HG03060 (cell line): ENCODE data around the gene ZFTA.

Experiments
- ATAC-seq: cut with Tn5 transposase; IDR thresholded peaks from one replicate; pipeline ENCODE4 v1.9.1; 2021; ENCODE audit warnings: low read depth, moderate number of reproducible peaks; ENCODE audit not compliant: unreplicated experiment

The ZFTA gene

GRCh38 chr11:63756919-63757761 lies 11.4 kb downstream of the ZFTA start:
- no peak for ATAC-seq

GRCh38 chr11:63749624-63750023 lies 19.0 kb downstream of the ZFTA start:
- ATAC-seq = no peak

DNA sequence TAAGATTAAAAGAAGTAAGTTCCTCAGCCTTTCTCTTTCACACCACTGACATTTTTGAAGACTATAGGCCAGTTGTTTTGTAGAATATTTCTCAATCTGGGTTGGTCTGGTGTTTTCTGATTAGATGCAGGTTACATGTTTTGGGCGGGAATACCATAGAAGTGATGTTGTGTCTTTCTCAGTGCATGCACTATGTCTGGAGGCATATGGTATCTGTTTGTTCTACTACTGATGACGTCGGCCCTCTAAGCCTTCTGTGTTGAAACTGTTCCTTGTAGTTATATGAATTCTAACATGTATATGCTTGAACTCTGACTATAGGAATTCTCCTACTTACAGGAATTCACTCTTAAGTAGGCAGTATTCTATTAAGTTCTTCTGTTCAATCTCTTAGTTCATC lies 21.6 kb downstream of the ZFTA start:
- no peak for ATAC-seq

GRCh38 chr11:63745304-63746170 lies 23.0 kb downstream of the ZFTA start:
- no peak for ATAC-seq

- ATAC-seq = no peak
Measured at GRCh38 chr11:63738720-63739360, 29.7 kb downstream of the ZFTA start.

DNA sequence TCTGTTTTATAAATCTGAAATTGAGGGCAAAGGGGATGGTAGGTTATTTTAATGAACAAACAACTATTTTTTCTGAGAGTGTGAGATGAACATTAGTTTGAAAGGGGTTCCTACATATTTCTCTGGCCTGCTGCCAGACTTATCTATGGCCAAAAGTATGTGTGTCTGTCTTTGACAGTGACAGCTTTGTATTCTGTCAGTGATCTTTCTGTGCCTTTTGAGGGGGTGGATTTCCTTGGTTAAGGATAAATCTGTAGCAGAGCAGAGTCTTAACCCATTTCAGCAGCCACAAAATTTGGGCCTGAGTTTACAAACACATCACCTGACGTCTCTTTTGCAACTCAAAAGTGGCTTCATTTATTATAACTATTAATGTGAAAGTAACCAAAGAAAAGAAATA lies 30.9 kb downstream of the ZFTA start:
- ATAC-seq = no peak

- no peak for ATAC-seq
Measured at GRCh38 chr11:63736864-63737263, 31.7 kb downstream of the ZFTA start.

DNA sequence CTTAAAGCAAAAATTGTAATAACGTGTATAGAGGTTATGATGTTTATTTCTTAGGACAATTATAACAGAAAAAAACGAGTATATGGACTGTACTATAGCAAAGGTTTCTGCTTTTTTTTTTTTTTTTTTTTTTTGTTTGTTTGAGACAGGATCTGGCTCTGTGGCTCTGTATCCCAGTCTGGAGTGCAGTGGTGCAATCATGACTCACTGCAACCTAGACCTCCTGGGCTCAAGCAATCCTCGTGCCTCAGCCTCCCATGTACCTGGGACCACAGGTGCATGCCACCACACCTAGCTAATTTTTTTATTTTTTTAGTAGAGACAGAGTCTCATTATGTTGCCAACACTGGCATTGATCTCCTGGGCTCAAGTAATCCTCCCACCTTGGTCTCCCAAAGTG lies 39.2 kb downstream of the ZFTA start:
- no peak for ATAC-seq

GRCh38 chr11:63720611-63721010 lies 48.0 kb downstream of the ZFTA start:
- ATAC-seq = no peak

GRCh38 chr11:63719987-63720386 lies 48.6 kb downstream of the ZFTA start:
- no peak for ATAC-seq

DNA sequence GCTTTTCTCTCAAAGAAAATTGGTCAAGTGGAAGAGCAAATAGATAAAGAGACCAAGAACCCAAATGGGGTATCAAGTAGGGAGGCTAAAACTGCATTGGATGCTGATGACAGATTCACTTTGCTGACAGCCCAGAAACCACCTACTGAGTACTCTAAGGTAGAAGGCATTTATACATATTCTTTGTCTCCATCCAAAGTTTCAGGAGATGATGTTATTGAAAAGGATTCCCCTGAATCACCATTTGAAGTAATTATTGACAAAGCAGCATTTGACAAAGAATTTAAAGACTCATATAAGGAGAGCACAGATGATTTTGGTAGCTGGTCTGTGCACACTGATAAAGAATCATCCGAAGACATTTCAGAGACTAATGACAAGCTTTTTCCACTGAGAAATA lies 49.6 kb downstream of the ZFTA start:
- no peak for ATAC-seq
